ENCODE results near the gene COTL1. TPM values are rescaled to one million over a fixed set of nuclear protein-coding genes. Genes with fewer than 3 reads are reported as not detected.

COTL1 gene
- total and polyA plus RNA-seq, 4 donors, result 12.0 to 59.5 (median 23.0) TPM

DNA sequence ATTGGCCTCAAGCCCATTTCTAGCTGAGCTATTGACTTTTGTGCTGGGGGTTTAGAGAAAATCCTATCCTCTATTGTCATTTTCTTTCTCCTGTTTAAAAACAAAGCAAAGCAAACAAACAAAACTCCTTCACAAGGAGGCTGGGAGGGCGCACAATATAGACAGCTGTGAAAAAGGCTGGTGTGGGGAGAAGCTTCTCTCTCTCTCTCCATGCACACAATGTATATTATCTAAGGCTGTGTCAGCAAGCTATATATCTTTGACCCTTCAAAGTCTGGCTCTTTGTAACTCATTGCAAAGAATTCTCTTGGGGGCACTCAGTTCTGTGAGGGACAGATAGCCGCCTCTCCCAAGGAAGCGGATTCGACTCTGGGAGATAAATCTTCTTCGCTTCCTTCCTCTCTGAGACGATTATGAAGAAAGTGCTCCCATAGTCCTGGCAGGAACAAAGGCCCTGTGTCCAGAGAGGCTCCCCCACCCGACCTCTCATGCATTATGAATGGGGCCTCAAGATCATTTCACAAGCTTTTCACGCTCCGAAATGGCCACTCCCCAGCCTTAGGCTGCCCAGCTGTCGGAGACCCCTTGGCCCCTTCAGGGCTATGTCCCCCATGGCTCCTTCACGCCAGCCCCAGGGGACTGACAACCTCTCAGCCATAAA lies 80.3 kb downstream of the COTL1 start:
- no peak for TF ChIP-seq GABPA (IDR thresholded peaks at IDR 0.05 in 1 of 2, conservative IDR thresholded peaks at IDR 0.05 in 1 of 2)
- no peak for TF ChIP-seq HNF4G (IDR thresholded peaks at IDR 0.05)
- no peak for TF ChIP-seq HNF4A (conservative IDR thresholded peaks at IDR 0.05)
- TF ChIP-seq NR2F2 (IDR thresholded peaks at IDR 0.05), result no peak
- TF ChIP-seq REST (IDR thresholded peaks at IDR 0.05), result no peak
- no peak for TF ChIP-seq SP1 (IDR thresholded peaks at IDR 0.05)
- TF ChIP-seq YY1 (IDR thresholded peaks at IDR 0.05), result no peak
- TF ChIP-seq CTCF (IDR thresholded peaks at IDR 0.05; ENCODE audit: low read depth, low read length, missing input control), result no peak
- no peak for TF ChIP-seq TAF1 (conservative IDR thresholded peaks at IDR 0.05)
- no peak for TF ChIP-seq FOXA2 (IDR thresholded peaks at IDR 0.05)
- TF ChIP-seq, protein P1, sequence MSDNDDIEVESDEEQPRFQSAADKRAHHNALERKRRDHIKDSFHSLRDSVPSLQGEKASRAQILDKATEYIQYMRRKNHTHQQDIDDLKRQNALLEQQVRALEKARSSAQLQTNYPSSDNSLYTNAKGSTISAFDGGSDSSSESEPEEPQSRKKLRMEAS (IDR thresholded peaks at IDR 0.05), result no peak
- no peak for TF ChIP-seq RXRA (IDR thresholded peaks at IDR 0.05)
- no peak for TF ChIP-seq EGR1 (IDR thresholded peaks at IDR 0.05; ENCODE audit: low read depth in 2 of 2)
- TF ChIP-seq, protein P2, sequence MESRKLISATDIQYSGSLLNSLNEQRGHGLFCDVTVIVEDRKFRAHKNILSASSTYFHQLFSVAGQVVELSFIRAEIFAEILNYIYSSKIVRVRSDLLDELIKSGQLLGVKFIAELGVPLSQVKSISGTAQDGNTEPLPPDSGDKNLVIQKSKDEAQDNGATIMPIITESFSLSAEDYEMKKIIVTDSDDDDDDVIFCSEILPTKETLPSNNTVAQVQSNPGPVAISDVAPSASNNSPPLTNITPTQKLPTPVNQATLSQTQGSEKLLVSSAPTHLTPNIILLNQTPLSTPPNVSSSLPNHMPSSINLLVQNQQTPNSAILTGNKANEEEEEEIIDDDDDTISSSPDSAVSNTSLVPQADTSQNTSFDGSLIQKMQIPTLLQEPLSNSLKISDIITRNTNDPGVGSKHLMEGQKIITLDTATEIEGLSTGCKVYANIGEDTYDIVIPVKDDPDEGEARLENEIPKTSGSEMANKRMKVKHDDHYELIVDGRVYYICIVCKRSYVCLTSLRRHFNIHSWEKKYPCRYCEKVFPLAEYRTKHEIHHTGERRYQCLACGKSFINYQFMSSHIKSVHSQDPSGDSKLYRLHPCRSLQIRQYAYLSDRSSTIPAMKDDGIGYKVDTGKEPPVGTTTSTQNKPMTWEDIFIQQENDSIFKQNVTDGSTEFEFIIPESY (IDR thresholded peaks at IDR 0.05), result no peak
- TF ChIP-seq RAD21 (IDR thresholded peaks at IDR 0.05), result no peak
- TF ChIP-seq FOXA1 (IDR thresholded peaks at IDR 0.05), result no peak
- no peak for TF ChIP-seq ATF3 (IDR thresholded peaks at IDR 0.05)
- no peaks in the 10 kb centered on the region for H3K27me3 ChIP-seq (ENCODE audit: control insufficient read depth in 4 of 4, insufficient read depth in 4 of 4, low read length in 3 of 4)
- H3K4me3 ChIP-seq (ENCODE audit: low read depth in 1 of 3, low read length in 3 of 3), result no peak overlapping the region
- no peak overlapping the region for H3K27ac ChIP-seq (ENCODE audit: low read depth in 1 of 2, low read length in 2 of 2)
- no peaks in the 10 kb centered on the region for H3K9me3 ChIP-seq (ENCODE audit: control insufficient read depth in 4 of 4, low read length in 3 of 4)
- no peak overlapping the region for H3K9ac ChIP-seq (ENCODE audit: low read depth in 1 of 2, low read length in 2 of 2)
- 86% methylated on average over 11 of the region's 11 CpGs for WGBS
- H3K4me1 ChIP-seq (ENCODE audit: control insufficient read depth in 4 of 4, insufficient read depth in 4 of 4, low read length in 3 of 4), result peaks cover 0 to 4% (median 0%) of the 10 kb centered on the region in 4 donors
- no peaks in the 10 kb centered on the region for H3K36me3 ChIP-seq (ENCODE audit: control insufficient read depth in 4 of 4, insufficient read depth in 3 of 4, low read depth in 1 of 4, low read length in 3 of 4)
- no peak for DNase-seq (ENCODE audit: low spot score)

Data from liver (tissue), 9 donors.